Upper lobe of left lung (tissue), 4 donors: ENCODE results near the gene BMP8B.

Experiments
- CTCF ChIP-seq, 6 experiments: fragments of 450-650 bp in 4 of 6; fragments of 200-600 bp in 2 of 6; sonication (generic) in 2 of 6; IDR thresholded peaks; one replicate each; pipeline ENCODE4 v1.5.1; 2016 to 2019; ENCODE audit warnings: antibody characterized with exemption in 6 of 6
- EP300 ChIP-seq, 4 donors: sonication (generic); formaldehyde crosslinking; IDR thresholded peaks; one replicate each; pipeline ENCODE4 v1.5.1; 2017; ENCODE audit warnings: antibody characterized with exemption in 4 of 4, control low read depth in 2 of 4
- POLR2A ChIP-seq, 4 donors: fragments of 450-650 bp; IDR thresholded peaks; one replicate each; pipeline ENCODE4 v1.5.1; 2016 to 2017; ENCODE audit warnings: antibody characterized with exemption in 4 of 4, mild to moderate bottlenecking in 2 of 4
- POLR2AphosphoS5 ChIP-seq, 2 donors: sonication (generic); formaldehyde crosslinking; IDR thresholded peaks; one replicate each; pipeline ENCODE4 v1.5.1; 2017; ENCODE audit warnings: antibody characterized with exemption in 2 of 2

- TF ChIP-seq CTCF (IDR thresholded peaks at IDR 0.05) (no peak), POLR2A (IDR thresholded peaks at IDR 0.05) (no peak), POLR2AphosphoS5 (IDR thresholded peaks at IDR 0.05) (no peak), EP300 (IDR thresholded peaks at IDR 0.05) (no peak)
Measured at GRCh38 chr1:39713557-39713956, 75.1 kb downstream of the BMP8B start.
